Mammary microvascular endothelial cell (primary cell): ENCODE results near the gene RAB40B. TPM values are rescaled to one million over a fixed set of nuclear protein-coding genes. Genes with fewer than 3 reads are reported as not detected.

ENCODE experiments used
- total RNA-seq: library from RNA; depleted of rRNA; stranded (reverse); fragments of >200 nt; gene quantifications from 2 replicates; pipeline ENCODE4 v1.2.3, GENCODE V29; 2015

RAB40B gene, protein sequence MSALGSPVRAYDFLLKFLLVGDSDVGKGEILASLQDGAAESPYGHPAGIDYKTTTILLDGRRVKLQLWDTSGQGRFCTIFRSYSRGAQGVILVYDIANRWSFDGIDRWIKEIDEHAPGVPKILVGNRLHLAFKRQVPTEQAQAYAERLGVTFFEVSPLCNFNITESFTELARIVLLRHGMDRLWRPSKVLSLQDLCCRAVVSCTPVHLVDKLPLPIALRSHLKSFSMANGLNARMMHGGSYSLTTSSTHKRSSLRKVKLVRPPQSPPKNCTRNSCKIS
- total RNA-seq: 2.7 and 9.4 TPM in 2 replicates

DNA sequence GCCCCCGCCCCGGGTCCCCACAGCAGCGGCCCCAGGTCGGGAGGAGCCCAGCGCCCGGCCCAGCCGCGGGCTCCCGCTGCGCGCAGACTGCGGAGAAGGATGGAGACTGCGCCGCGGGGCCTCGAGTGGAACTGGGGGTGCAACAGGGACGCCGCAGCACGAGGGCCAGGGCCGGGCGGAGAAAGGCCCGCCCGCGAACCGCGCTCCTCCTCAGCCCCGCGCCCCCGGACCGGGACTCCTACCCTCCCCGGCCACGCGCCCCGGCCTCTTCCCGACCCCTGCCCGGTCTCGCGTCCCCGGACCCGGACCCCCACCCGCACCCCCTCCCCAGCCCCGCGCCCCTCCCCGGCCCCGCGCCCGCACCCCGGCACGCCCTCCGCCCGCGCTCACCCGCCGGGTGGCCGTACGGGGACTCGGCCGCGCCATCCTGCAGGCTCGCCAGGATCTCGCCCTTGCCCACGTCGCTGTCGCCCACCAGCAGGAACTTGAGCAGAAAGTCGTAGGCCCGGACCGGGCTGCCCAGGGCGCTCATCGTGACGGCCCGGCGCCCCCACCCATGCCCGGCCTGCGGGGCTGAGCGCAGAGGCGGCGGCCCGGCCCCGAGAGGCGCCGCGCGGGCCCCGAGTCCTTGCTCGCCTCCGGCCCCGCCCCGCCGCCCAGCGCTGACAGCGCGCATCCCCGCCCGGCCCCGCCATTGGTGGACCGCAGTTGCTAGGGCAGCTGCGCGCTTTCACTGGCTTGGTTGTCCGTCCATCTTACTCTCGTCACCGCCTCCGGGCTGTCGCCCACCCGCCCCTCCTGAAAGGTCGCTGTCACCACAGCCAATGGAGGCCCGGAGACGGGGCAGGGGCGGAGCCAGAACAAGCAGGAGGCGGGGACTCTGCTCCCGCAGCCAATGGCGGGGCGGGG, at the start of gene RAB40B:
Gene RAB40B (minus strand): TSS at position 634 of the 909 bp plus-strand sequence. CDS start 102 bp downstream, at position 532.

DNA sequence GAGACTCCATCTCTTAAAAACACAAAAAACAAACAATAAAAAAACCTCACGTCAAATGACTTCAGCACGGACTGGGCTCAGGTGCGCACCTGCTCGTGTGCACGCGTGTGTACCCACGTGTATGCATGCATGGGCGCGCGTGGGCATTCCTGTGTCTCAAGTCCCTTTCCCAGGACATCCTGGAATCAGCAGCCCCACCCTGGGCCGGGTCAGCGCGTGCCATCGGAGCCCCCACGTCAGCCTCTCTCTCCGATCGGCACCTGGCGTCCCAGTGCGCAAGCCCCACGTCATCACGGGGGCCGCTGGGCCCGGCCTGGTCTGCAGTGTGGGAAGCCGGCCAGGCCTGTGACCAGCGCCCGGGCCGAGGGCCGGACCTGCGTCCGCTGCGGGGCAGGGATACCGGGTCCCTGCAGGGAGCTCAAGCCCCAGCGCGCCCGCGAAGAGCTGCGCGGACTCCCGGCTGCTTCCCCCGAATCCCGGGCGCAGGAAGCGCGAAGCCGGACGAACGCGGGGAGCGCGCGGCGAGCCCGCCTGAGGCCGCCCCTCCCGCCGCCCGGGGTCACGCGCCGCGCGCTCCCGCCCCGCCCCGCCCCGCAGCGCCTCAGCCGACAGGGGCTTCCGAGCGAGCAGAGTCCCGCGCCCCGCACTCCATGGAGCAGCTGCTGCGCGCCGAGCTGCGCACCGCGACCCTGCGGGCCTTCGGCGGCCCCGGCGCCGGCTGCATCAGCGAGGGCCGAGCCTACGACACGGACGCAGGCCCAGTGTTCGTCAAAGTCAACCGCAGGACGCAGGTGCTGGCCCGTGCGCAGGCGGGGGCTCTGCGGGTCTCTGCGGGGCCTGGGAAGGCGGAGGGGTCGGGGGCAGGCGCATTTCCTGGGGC, 36.7 kb upstream of the RAB40B start, which contains the start of gene FN3K:
Gene FN3K (plus strand): TSS at position 629 of the 880 bp plus-strand sequence. CDS start 22 bp downstream, at position 651.

GRCh38 chr17:82716203-82717010, 17.9 kb upstream of the RAB40B start, which contains the start of gene FN3KRP:
Gene FN3KRP, plus strand, starts transcription at chr17:82716706. Its CDS starts 50 bp downstream, at chr17:82716756.

DNA sequence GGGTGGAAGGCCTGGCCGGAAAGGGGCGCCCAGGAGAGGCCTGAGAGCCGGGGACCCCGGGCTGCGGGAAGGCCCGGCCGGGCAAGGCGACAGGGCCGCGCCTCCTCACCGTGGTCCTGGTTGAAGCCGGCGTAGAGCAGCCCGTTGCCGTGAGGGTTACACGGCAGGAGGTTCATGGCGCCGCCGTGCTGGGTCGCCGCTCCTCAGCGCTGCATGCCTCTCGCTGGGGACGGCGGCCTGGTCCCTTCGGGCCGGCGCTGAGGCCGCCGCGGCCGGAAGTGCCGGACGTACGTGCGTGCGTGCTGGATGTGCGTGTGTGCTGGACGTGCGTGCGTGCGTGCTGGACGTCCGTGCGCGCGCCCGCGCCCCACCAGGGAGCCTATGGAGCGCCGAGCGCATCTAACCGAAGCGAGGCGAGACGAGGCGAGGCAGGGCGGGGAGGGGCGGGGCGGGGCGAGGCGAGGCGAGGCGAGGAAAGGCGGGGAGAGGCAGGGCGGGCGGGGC, 50.3 kb downstream of the RAB40B start, which contains the start of gene WDR45B:
Gene WDR45B (minus strand): TSS at position 280 of the 504 bp plus-strand sequence. CDS start 104 bp downstream, at position 176.

Other genes with a start within 250 kb of the RAB40B start
- gene CYBC1, start 247.9 kb downstream of the RAB40B start, total RNA-seq: 43.4 and 50.3 TPM in 2 replicates
- 38.5 and 52.7 TPM in 2 replicates for gene NARF, start 240.0 kb downstream of the RAB40B start, total RNA-seq
- 28.3 and 33.9 TPM in 2 replicates for gene FOXK2, start 179.0 kb downstream of the RAB40B start, total RNA-seq
- 70.3 and 73.1 TPM in 2 replicates for gene WDR45B, start 50.3 kb downstream of the RAB40B start, total RNA-seq
- 28.9 TPM in 2 replicates for gene FN3KRP, start 18.0 kb upstream of the RAB40B start, total RNA-seq
- 2.1 and 2.5 TPM in 2 replicates for gene FN3K, start 36.9 kb upstream of the RAB40B start, total RNA-seq
- gene TBCD, start 53.4 kb upstream of the RAB40B start, total RNA-seq: 66.8 and 72.7 TPM in 2 replicates
- not detected in 2 replicates for gene ZNF750, start 141.3 kb upstream of the RAB40B start, total RNA-seq